Measurements from ENCODE around the gene UBE2L5. TPM values are rescaled to one million over a fixed set of nuclear protein-coding genes. Genes with fewer than 3 reads are reported as not detected.

UBE2L5 gene
- not detected in 2 replicates for total RNA-seq

DNA sequence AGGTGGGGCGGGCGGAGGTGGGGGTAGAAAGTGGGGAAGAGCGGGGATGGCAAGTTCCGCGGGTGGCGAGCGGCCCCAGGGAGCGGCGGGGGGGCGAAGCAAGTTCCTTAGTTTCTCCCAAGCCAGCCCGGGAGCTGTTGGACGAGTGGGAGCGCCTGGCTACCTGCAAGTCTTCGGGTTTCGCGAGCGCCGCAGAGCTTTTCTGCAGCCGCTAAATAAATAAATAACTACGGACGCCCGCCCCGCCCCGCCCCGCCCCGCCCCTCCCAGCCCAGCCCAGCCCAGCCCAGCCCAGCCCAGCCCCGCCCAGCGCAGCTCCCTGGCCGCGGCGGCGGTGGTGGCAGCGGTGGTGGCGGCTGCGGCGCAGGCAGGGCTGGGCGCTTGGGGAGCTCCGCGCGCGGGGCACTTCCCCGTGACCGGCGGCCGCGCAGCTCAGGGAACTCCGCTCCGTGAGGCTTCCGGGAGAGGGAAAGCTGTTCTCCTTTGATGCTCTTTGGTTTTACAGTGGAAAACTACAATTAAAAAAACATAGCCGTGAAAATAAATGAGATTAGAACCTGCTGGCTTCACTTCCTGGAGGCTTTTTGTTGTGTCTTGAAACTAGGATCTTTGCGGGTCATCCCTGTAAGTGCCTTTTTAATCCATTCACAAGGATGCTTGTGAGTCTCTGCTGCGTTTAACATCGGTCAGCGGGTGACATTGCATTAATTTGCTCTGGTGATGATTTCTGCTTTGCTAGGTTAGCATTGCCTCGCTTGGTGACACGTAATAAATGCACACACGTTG is at the start of gene UBE2L5:
Gene UBE2L5 (plus strand): TSS at position 440 of the 786 bp plus-strand sequence. CDS start 5,498 bp downstream, outside the sequence.

DNA sequence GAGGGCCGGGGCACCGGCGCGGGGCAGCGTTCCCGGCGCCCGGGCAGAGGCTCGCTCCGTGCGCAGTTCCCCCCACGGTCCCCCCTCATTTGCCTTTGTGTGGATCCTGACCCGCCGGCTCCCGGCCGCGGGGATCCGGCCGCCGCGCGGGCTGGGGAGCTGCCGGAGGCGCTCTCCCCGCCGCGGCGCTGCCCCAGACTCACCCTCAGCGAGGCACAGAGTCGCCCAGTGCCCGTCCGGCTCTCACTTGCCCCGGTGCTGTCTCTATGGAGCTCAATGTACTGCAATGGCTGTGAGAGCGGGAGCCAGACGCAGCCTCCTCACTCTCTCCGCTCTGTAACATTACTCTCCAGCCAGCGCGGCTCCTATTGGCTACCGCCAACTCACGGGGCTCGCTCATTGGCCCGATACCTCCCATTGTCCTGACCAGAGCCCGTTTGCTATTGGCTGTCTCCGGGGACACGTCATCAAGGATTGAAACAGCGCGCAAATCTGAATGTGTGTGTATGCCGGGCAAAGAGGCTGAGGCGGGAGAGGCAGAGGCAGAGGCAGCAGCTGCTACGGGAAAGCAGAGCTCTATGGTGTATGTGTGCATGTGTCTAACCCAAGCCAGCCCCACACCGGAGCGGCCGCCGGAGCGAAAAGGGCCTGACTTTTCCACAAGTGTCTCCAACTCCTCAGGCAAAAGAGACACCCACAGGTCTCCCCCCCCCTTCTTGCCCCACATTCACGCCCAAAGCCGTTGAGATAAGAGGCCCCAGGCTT is 43.5 kb downstream of the UBE2L5 start, which contains the start of gene HMGB1:
Gene HMGB1 (minus strand): TSS at position 344 of the 765 bp plus-strand sequence. CDS start 2,256 bp downstream, outside the sequence.

Other genes with a start within 250 kb of the UBE2L5 start
- gene KATNAL1, start 114.9 kb upstream of the UBE2L5 start, total RNA-seq, result 12.1 and 30.7 TPM in 2 replicates
- gene HMGB1, start 43.4 kb downstream of the UBE2L5 start, total RNA-seq, result 438 and 728 TPM in 2 replicates
- 9.2 and 11.0 TPM in 2 replicates for gene USPL1, start 195.4 kb downstream of the UBE2L5 start, total RNA-seq